ENCODE data around the gene LMTK3. TPM values are rescaled to one million over a fixed set of nuclear protein-coding genes. Genes with fewer than 3 reads are reported as not detected.

LMTK3 gene
- total RNA-seq, 4 donors from 2014 or later, result not detected

GRCh38 chr19:48553676-48554384 lies 42.2 kb upstream of the LMTK3 start:
- no peak for TF ChIP-seq CTCF (IDR thresholded peaks at IDR 0.05; ENCODE audit: low read depth)

DNA sequence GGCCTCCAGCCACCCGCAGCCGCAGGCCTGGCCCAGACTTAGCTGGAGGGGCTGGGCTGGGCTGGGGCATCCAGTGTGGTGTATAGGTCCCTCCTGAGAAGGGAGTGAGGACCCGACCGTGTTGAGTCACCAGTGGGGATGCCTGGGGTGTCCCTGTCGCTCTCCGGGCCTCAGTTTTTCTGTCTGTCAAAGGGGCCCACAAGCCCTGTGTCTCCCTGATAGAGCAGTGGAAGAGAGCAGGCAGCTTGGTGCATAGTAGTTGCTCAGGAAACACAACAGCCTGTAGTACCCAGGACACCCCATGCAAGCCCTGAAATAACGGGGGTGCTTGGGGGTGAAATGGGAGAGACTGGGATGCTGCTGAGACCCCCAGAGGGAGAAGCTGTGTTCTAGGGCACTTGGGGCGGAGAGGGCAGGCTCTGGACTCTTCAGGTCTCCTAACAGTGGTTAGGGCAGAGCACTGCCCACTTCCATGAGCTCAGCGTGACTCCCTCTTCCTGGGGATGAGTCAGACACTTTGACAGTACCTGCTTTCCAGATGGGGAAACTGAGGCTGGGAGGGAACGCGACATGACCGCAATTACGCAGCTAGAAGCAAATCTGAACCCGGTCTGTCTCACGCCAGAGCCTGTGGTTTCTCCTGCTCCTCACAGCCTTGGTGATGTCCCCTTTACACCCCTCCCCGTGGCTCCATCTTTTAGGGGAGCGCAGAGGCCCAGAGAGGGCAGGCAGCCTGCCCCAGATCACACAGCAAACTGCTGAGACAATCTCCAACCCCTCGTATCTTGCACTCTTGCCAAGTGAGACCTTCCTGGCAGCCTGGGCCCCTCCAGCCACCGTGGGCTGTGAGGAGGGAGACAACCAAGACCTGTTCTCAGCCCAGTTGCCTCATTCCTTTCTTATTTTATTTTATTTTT lies 41.0 kb upstream of the LMTK3 start:
- no peak for TF ChIP-seq CTCF (IDR thresholded peaks at IDR 0.05; ENCODE audit: low read depth)

- no peak for TF ChIP-seq CTCF (IDR thresholded peaks at IDR 0.05; ENCODE audit: low read depth)
These were observed 40.0 kb upstream of the LMTK3 start, which contains the start of gene SULT2B1 for GRCh38 chr19:48551437-48552302. TSS of gene SULT2B1 (plus strand) at chr19:48552172. CDS start at chr19:48552253, 81 bp downstream.

- no peak for TF ChIP-seq CTCF (IDR thresholded peaks at IDR 0.05; ENCODE audit: low read depth)
These were observed 37.7 kb upstream of the LMTK3 start for GRCh38 chr19:48549380-48549779.

DNA sequence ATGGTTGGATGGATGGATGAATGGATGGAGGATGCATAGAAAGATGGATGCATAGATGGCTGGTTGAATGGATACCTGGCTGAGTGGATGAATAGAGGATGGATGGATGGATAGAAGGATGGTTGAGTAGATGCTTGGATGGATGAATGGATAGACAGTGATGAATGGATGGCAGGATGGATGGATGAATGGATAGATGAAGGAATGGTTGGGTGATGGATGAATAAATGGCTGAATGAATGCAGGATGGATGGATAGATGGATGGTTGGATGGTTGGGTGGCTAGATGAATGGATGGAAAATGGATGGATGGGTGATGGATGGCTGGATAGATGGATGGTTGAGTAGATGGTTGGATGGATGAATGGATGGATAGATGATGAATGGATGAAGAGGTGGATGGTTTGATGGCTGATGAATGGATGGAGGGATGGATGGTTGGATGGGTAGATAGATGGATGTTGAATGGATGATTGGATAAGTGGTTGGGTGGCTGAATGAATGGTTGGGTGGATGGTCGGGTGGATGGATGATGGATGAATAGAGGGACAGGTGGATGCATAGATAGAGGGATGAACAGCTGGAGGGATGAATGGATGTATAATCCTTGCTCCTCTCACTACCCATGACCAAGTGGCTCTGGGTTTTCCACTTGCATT lies 36.7 kb upstream of the LMTK3 start:
- TF ChIP-seq CTCF (IDR thresholded peaks at IDR 0.05; ENCODE audit: low read depth), result no peak

- TF ChIP-seq CTCF (IDR thresholded peaks at IDR 0.05; ENCODE audit: low read depth), result no peak
These were observed 36.1 kb upstream of the LMTK3 start for GRCh38 chr19:48547722-48548121.
